NB4 (cell line): ENCODE measurements around the gene DDX60.

ENCODE experiments used
- DNase-seq: peaks from one replicate; pipeline ENCODE4 v3.0.0; 2010; ENCODE audit warnings: low read depth
- H3K4me3 ChIP-seq: one replicate; pipeline ENCODE4 v1.5.1; 2011; ENCODE audit warnings: mild to moderate bottlenecking, low read depth, low read length, moderate library complexity
- MYC ChIP-seq: IDR thresholded peaks from 2 replicates; pipeline ENCODE4 v1.6.1; 2011; ENCODE audit warnings: low read depth, low read length
- POLR2A ChIP-seq: IDR thresholded peaks from 2 replicates; pipeline ENCODE4 v1.6.1; 2011; ENCODE audit warnings: mild to moderate bottlenecking; ENCODE audit not compliant: insufficient read length; ENCODE audit errors: extremely low read depth
- TF ChIP-seq, protein P1 (sequence below): IDR thresholded peaks from 2 replicates; pipeline ENCODE4 v1.6.1; 2011; ENCODE audit warnings: low read depth, low read length
- TF ChIP-seq, protein P2 (sequence below): IDR thresholded peaks from one replicate; pipeline ENCODE4 v1.5.1; 2012; ENCODE audit warnings: low read depth, low read length

Gene DDX60

DNA sequence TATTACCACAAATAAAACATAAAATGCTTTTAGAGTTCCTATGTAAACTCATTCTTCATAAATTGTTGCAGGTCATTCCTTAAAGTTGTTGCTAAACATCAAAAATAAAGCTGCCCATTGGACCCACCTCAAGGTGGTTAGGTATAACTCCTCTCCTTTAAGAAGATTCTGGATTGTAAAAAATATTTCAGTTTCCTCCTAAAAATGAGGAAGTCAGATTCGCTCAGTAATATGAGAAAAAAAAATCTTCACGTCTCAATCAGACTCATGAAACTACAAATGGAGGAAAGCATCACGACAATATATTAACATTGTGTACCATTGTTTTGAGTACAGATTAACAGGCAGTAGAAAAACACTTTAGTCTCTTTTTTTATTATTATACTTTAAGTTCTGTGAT lies 105.9 kb downstream of the DDX60 start:
- DNase-seq, result no peak
- no peak overlapping the region for H3K4me3 ChIP-seq
- no peak for TF ChIP-seq MYC
- TF ChIP-seq POLR2A, result no peak
- TF ChIP-seq, protein P1, sequence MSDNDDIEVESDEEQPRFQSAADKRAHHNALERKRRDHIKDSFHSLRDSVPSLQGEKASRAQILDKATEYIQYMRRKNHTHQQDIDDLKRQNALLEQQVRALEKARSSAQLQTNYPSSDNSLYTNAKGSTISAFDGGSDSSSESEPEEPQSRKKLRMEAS, result no peak
- TF ChIP-seq, protein P2, sequence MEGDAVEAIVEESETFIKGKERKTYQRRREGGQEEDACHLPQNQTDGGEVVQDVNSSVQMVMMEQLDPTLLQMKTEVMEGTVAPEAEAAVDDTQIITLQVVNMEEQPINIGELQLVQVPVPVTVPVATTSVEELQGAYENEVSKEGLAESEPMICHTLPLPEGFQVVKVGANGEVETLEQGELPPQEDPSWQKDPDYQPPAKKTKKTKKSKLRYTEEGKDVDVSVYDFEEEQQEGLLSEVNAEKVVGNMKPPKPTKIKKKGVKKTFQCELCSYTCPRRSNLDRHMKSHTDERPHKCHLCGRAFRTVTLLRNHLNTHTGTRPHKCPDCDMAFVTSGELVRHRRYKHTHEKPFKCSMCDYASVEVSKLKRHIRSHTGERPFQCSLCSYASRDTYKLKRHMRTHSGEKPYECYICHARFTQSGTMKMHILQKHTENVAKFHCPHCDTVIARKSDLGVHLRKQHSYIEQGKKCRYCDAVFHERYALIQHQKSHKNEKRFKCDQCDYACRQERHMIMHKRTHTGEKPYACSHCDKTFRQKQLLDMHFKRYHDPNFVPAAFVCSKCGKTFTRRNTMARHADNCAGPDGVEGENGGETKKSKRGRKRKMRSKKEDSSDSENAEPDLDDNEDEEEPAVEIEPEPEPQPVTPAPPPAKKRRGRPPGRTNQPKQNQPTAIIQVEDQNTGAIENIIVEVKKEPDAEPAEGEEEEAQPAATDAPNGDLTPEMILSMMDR, result no peak

DNA sequence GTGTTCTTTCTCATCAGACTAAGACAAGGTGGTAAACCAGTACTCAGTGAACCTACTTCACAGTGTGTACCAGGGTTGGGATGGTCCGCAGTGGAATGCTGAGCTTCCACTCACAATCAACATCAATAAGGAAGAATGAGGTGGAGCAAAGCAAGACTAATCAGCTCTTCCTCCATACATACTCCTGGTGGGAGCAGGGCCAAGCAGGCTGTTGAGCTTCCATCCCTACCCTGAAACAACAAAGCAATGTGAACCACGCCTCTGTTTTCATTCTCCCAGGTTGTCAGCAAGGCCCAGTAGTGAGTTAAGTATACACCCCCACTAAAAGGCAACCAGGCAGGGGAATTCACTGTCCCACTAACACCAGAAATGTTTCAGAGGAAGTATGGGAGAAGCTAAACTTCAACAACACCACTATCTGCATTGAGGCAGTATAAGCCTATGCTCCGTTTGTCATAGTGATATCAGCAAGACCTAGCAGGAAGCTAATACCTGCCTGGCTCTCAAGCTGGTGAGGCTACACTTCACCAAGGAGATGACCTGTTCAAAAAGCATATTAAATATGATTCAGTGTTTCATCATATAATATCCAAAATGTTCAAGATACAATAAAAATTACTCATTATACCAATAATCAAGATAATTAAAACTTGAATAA lies 109.5 kb downstream of the DDX60 start:
- TF ChIP-seq, protein P1, result no peak
- TF ChIP-seq POLR2A (no peak), MYC (no peak)
- TF ChIP-seq, protein P2, result no peak
- DNase-seq, result no peak
- no peak overlapping the region for H3K4me3 ChIP-seq

DNA sequence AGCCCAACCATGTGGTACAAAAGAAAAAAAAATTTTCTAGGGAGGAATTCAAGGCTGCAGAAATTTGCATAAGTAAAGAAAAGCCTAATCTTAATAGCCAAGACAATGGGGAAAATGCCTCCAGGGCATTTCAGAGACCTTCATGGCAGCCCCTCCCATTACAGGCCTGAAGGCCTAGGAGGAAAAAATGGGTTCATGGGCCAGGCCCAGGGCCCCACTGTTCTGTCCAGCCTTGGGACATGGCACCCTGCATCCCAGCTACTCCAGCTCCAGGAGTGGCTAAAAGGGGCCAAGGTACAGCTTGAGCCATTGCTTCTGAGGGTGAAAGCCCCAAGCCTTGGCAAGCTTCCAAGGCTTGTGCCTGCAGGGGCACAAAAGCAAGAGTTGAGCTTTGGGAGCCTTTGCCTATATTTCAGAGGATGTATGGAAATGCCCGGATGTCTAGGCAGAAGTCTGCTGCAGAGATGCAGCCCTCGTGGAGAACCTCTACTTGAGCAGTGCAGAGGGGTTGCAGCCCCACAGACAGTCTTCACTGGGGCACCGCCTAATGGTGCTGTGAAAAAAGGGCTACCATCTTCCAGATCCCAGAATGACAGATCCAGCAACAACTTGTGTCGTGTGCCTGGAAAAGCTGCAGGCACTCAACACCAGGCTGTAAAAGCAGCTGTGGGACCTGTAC lies 115.2 kb downstream of the DDX60 start:
- no peak for TF ChIP-seq POLR2A
- TF ChIP-seq, protein P1, result no peak
- no peak for TF ChIP-seq MYC
- TF ChIP-seq, protein P2, result no peak
- no peak for DNase-seq
- H3K4me3 ChIP-seq, result no peak overlapping the region

DNA sequence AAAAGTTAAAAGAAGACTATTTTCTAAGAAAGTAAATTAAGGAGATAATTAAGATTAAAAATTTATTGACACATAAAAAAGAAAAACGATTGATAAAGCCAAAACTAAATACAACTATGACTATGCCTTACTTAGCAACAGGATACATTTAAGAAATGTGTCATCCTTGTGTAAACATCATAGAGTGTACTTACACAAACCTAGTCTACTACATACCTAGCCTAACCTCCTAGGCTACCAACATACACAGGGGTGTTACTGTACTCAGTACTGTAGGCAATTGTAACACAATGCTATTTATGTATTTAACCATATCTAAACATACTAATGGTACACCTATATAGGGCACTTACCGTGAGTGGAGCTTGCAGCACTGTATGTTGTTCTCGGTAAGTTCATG lies 117.9 kb downstream of the DDX60 start:
- no peak for DNase-seq
- no peak overlapping the region for H3K4me3 ChIP-seq
- TF ChIP-seq, protein P2, result no peak
- TF ChIP-seq, protein P1, result no peak
- TF ChIP-seq POLR2A (no peak), MYC (no peak)

DNA sequence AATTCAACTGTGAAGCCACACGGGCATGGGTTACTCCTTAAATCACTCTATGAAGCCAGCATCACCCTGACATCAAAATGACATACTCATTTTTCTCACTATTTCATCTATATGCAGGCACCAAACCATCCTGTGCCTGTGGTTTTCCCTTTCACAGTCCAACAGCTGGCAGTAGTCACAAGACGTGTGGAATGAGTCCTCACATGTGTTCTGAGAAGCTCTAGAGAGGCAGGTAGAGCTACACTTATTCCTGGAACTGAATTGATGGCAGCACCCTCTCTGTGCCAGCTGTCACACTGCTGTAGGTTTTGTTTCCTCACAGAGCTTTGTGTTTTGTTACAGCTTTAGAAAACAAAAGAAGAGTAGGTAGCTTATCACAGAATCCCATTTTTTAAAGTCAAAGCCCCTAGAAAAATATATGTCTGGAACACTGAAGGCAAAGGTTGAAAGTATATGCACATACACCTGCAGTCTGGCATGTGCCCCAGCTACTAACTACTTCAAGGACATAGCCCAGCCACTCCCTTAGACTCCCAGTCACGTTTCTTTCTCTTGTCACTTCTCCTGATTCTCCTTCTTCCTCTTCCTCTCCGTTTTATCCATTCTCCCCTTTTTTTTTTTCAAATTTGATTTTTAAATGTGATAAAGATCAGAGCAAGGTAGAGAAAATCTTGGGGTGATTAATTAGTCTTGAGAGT lies 119.1 kb downstream of the DDX60 start:
- no peak overlapping the region for H3K4me3 ChIP-seq
- TF ChIP-seq, protein P2, result no peak
- no peak for TF ChIP-seq MYC
- TF ChIP-seq POLR2A, result no peak
- no peak for DNase-seq
